Subcutaneous adipose tissue (tissue), 4 donors: ENCODE results near the gene DLG2. TPM values are rescaled to one million over a fixed set of nuclear protein-coding genes. Genes with fewer than 3 reads are reported as not detected.

Experiments used
- total RNA-seq, 4 donors: library from RNA; depleted of rRNA; stranded (reverse); fragments of >200 nt; gene quantifications; one replicate each; pipeline ENCODE4 v1.1.0, GENCODE V29; 2016
- TF ChIP-seq, protein P1 (sequence below): fragments of 450-650 bp; IDR thresholded peaks from one replicate; pipeline ENCODE4 v1.5.1; 2016; ENCODE audit warnings: low read depth, mild to moderate bottlenecking, control low read depth, antibody characterized with exemption, moderate library complexity

Gene DLG2
- total RNA-seq, 4 donors from 2014 or later, result 3.6 to 7.0 (median 6.1) TPM

- TF ChIP-seq, protein P1, sequence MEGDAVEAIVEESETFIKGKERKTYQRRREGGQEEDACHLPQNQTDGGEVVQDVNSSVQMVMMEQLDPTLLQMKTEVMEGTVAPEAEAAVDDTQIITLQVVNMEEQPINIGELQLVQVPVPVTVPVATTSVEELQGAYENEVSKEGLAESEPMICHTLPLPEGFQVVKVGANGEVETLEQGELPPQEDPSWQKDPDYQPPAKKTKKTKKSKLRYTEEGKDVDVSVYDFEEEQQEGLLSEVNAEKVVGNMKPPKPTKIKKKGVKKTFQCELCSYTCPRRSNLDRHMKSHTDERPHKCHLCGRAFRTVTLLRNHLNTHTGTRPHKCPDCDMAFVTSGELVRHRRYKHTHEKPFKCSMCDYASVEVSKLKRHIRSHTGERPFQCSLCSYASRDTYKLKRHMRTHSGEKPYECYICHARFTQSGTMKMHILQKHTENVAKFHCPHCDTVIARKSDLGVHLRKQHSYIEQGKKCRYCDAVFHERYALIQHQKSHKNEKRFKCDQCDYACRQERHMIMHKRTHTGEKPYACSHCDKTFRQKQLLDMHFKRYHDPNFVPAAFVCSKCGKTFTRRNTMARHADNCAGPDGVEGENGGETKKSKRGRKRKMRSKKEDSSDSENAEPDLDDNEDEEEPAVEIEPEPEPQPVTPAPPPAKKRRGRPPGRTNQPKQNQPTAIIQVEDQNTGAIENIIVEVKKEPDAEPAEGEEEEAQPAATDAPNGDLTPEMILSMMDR, result no peak
Observed at GRCh38 chr11:85494396-85494795, 132.7 kb downstream of the DLG2 start.

GRCh38 chr11:85485902-85486301 lies 141.2 kb downstream of the DLG2 start:
- TF ChIP-seq, protein P1, result no peak

DNA sequence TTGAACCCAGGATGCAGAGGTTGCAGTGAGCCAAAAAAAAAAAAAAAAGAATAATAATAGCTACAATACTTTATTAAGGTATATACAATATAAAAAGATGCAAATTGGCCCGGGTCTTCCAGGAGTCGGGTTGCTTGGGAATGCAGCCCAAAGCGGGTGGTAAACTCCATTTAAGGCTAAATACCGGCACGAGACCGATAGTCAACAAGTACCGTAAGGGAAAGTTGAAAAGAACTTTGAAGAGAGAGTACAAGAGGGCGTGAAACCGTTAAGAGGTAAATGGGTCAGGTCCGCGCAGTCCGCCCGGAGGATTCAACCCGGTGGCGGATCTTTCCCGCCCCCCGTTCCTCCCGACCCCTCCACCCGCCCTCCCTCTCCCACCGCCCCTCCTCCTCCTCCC lies 143.3 kb downstream of the DLG2 start:
- TF ChIP-seq, protein P1, result no peak

DNA sequence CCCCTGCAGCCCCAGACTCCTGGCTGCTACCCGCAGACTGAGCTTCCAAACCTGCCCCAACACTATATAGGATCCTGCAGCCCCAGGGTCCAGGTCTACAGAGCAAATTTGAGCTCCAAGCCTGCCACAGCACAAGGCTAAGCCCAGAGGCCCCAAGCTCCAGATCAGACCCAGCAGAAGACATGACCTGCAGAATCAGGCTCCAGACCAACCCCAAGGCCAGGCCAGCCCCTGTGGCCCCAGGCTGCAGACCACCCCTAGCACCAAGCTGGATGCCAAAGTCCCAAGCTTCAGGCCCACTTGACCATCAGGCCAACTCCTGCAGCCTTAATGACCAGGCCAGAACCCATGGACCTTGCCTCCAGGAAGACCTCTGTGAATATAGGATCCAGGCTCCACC lies 145.3 kb downstream of the DLG2 start:
- TF ChIP-seq, protein P1, result no peak

- TF ChIP-seq, protein P1, result no peak
Observed at GRCh38 chr11:85475660-85476517, 151.3 kb downstream of the DLG2 start.

GRCh38 chr11:85472953-85473352 lies 154.2 kb downstream of the DLG2 start:
- TF ChIP-seq, protein P1, result no peak

- TF ChIP-seq, protein P1, result no peak
Observed at GRCh38 chr11:85464283-85464682, 162.9 kb downstream of the DLG2 start.
